ENCODE results near the gene PAX6.

PAX6 gene

DNA sequence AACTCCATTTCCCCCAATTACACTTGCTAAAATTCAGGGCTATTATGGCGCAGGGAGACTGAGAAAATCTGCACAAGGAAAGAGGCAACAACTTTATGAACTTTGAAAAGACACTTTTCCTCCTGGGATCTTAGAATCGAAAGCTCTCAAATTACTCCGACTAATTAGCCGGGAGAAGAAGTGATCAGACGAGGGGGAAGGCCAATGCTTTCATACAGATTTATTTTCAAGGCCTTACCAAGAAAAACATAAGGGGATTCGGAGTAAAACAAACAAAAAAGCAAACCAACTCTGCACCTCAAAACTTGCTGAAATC, 1.6 kb downstream of the PAX6 start:
- no peak overlapping the region for H3K4me3 ChIP-seq (replicated peaks; ENCODE audit: insufficient read depth, low read length)
- TF ChIP-seq GABPA (IDR thresholded peaks at IDR 0.05; ENCODE audit: low read depth) (no peak), SPI1 (IDR thresholded peaks at IDR 0.05; ENCODE audit: borderline replicate concordance, low read depth) (no peak)
- TF ChIP-seq, protein P1, sequence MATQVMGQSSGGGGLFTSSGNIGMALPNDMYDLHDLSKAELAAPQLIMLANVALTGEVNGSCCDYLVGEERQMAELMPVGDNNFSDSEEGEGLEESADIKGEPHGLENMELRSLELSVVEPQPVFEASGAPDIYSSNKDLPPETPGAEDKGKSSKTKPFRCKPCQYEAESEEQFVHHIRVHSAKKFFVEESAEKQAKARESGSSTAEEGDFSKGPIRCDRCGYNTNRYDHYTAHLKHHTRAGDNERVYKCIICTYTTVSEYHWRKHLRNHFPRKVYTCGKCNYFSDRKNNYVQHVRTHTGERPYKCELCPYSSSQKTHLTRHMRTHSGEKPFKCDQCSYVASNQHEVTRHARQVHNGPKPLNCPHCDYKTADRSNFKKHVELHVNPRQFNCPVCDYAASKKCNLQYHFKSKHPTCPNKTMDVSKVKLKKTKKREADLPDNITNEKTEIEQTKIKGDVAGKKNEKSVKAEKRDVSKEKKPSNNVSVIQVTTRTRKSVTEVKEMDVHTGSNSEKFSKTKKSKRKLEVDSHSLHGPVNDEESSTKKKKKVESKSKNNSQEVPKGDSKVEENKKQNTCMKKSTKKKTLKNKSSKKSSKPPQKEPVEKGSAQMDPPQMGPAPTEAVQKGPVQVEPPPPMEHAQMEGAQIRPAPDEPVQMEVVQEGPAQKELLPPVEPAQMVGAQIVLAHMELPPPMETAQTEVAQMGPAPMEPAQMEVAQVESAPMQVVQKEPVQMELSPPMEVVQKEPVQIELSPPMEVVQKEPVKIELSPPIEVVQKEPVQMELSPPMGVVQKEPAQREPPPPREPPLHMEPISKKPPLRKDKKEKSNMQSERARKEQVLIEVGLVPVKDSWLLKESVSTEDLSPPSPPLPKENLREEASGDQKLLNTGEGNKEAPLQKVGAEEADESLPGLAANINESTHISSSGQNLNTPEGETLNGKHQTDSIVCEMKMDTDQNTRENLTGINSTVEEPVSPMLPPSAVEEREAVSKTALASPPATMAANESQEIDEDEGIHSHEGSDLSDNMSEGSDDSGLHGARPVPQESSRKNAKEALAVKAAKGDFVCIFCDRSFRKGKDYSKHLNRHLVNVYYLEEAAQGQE (IDR thresholded peaks at IDR 0.05; ENCODE audit: insufficient replicate concordance, low read depth) = no peak
- TF ChIP-seq, protein P2, sequence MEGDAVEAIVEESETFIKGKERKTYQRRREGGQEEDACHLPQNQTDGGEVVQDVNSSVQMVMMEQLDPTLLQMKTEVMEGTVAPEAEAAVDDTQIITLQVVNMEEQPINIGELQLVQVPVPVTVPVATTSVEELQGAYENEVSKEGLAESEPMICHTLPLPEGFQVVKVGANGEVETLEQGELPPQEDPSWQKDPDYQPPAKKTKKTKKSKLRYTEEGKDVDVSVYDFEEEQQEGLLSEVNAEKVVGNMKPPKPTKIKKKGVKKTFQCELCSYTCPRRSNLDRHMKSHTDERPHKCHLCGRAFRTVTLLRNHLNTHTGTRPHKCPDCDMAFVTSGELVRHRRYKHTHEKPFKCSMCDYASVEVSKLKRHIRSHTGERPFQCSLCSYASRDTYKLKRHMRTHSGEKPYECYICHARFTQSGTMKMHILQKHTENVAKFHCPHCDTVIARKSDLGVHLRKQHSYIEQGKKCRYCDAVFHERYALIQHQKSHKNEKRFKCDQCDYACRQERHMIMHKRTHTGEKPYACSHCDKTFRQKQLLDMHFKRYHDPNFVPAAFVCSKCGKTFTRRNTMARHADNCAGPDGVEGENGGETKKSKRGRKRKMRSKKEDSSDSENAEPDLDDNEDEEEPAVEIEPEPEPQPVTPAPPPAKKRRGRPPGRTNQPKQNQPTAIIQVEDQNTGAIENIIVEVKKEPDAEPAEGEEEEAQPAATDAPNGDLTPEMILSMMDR (IDR thresholded peaks at IDR 0.05; ENCODE audit: insufficient read depth, low read length) = no peak
- H3K27me3 ChIP-seq (ENCODE audit: insufficient read depth, poor library complexity, severe bottlenecking) = peaks cover 81% of the 10 kb centered on the region

DNA sequence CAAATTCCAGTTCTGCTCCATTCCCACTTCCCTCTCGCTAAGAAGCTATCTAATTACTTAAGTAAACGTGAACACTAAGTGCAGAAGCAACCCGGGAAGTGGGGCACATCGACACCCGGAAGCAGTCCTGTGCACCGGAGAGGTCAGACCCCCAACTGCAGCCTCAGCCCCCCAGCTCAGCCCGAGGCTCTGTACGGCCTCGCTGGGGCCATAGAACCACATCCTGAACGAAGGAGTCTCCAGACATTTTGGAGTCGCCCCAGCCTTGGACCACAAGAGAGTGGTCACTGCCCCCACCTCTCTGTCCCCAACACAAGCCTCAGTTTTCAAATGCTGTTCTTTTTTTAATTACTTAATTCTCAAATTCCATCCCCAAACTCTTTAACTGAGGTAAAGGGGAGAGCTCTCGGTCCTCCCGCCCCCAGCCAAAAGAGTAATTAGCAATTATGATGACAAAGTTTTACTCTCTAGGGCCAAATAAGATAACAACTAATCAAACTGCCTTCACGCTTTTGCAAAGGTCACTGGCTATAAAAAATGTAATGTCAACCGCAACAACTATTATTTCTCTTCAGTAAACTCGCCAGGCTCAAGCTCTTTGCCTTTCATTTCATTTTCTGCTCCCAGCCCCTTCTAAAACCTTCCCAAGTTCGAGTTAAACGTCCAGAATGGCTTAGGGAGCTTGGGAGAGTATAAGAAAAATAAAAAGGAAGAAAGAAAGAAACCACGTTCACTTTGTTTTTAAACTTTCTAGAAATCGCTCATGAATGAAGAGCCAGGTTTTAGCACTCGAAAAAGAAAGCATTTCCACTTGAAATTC, 2.2 kb downstream of the PAX6 start:
- H3K27ac ChIP-seq (replicated peaks) = no peak overlapping the region
- H3K4me3 ChIP-seq (replicated peaks; ENCODE audit: insufficient read depth, low read length) = no peak overlapping the region
- TF ChIP-seq SPI1 (IDR thresholded peaks at IDR 0.05; ENCODE audit: borderline replicate concordance, low read depth) (no peak), GABPA (IDR thresholded peaks at IDR 0.05; ENCODE audit: low read depth) (no peak), POLR2AphosphoS5 (IDR thresholded peaks at IDR 0.05; ENCODE audit: low read depth) (no peak)
- TF ChIP-seq, protein P1 (IDR thresholded peaks at IDR 0.05; ENCODE audit: insufficient replicate concordance, low read depth) = no peak
- TF ChIP-seq, protein P2 (IDR thresholded peaks at IDR 0.05; ENCODE audit: insufficient read depth, low read length) = no peak
- H3K27me3 ChIP-seq (ENCODE audit: insufficient read depth, poor library complexity, severe bottlenecking) = peaks cover 81% of the 10 kb centered on the region
- no peak for DNase-seq (ENCODE audit: low read depth in 1 of 2, low spot score in 1 of 2)

More for the DNA sequence above, 1.6 kb downstream of the PAX6 start:
- no peak overlapping the region for H3K27ac ChIP-seq (replicated peaks)
- no peak for DNase-seq (ENCODE audit: low read depth in 1 of 2, low spot score in 1 of 2)

DNA sequence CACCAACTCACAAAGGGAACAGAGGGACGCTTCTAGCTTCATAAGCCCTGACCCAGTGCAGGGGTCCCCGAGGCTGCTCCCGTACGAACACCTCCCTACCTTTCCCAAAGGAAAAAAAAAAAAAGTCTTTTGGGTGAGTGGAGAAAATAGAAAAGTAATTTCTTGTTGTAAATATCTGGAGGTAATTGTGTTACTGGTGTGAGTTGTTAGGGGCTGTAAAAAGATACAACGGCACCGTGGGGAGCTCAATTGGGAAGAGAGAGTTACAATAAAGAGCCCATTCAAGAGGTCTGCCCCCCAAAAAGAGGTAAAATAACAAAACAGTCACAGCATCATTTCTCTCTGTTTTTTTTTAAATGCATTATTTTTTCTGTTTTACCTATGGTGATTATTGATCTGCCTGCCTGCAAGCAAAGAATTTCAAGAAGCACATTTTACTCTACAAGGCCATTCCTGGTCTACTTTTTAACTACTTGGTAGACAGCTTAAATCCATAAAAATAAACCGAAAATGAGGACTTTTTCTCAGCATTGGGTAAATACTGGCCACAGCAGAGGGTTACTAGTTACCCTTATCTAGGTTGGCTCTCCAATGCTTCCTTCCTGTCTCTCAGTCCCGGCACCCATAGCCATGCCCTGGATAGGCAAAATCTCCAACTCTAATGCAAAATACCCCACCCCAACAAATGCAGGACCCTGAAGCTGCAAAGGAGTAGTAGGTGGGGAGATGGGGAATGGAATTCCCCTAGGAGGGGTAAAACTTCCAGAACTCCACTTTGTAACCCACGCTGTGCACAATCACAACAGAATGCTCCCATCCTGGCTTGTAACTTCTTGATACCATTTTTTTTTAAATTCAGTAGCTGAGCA, 3.1 kb downstream of the PAX6 start:
- Histone ChIP-seq H3K4me3 (replicated peaks; ENCODE audit: insufficient read depth, low read length) (no peak overlapping the region), H3K27me3 (ENCODE audit: insufficient read depth, poor library complexity, severe bottlenecking) (peaks cover 81% of the 10 kb centered on the region), H3K27ac (replicated peaks) (no peak overlapping the region)
- no peak for DNase-seq (ENCODE audit: low read depth in 1 of 2, low spot score in 1 of 2)
- TF ChIP-seq, protein P1 (IDR thresholded peaks at IDR 0.05; ENCODE audit: insufficient replicate concordance, low read depth) = no peak
- no peak for TF ChIP-seq GABPA (IDR thresholded peaks at IDR 0.05; ENCODE audit: low read depth)

Measured in HL-60 (cell line).